ENCODE data around the gene WHRN.

The WHRN gene

GRCh38 chr9:114383521-114384231 is 121.6 kb downstream of the WHRN start:
- Histone ChIP-seq H2AFZ (no peak overlapping the region), H3K36me3 (ENCODE audit: control insufficient read depth, insufficient read depth, low read length) (no peaks in the 10 kb centered on the region), H3K9me3 (ENCODE audit: control insufficient read depth, low read length) (no peaks in the 10 kb centered on the region), H3K27me3 (ENCODE audit: control insufficient read depth, insufficient read depth, low read length) (no peaks in the 10 kb centered on the region), H3K4me3 (ENCODE audit: low read depth, low read length) (no peak overlapping the region), H3K4me1 (no peaks in the 10 kb centered on the region), H3K27ac (peak overlapping the region; percentile 32), H3K79me2 (no peaks in the 10 kb centered on the region), H3K9ac (no peak overlapping the region), H3K4me2 (ENCODE audit: low read length) (no peak overlapping the region)
- TF ChIP-seq CTCF (IDR thresholded peaks at IDR 0.05), result no peak

- no peak for TF ChIP-seq CTCF (IDR thresholded peaks at IDR 0.05)
- H3K36me3 ChIP-seq (ENCODE audit: control insufficient read depth, insufficient read depth, low read length), result no peaks in the 10 kb centered on the region
- H3K27me3 ChIP-seq (ENCODE audit: control insufficient read depth, insufficient read depth, low read length), result no peaks in the 10 kb centered on the region
- no peak overlapping the region for H3K4me3 ChIP-seq (ENCODE audit: low read depth, low read length)
- H3K4me2 ChIP-seq (ENCODE audit: low read length), result no peak overlapping the region
- H3K79me2 ChIP-seq, result no peaks in the 10 kb centered on the region
- no peaks in the 10 kb centered on the region for H3K4me1 ChIP-seq
- H2AFZ ChIP-seq, result no peak overlapping the region
- no peaks in the 10 kb centered on the region for H3K9me3 ChIP-seq (ENCODE audit: control insufficient read depth, low read length)
- H3K27ac ChIP-seq, result peak overlapping the region; percentile 32
- H3K9ac ChIP-seq, result no peak overlapping the region
These were observed 122.4 kb downstream of the WHRN start for GRCh38 chr9:114382699-114383520.

- Histone ChIP-seq H3K9ac (no peak overlapping the region), H3K4me2 (ENCODE audit: low read length) (no peak overlapping the region), H3K27me3 (ENCODE audit: control insufficient read depth, insufficient read depth, low read length) (no peaks in the 10 kb centered on the region), H3K36me3 (ENCODE audit: control insufficient read depth, insufficient read depth, low read length) (no peaks in the 10 kb centered on the region), H2AFZ (no peak overlapping the region), H3K27ac (no peak overlapping the region), H3K79me2 (no peaks in the 10 kb centered on the region), H3K9me3 (ENCODE audit: control insufficient read depth, low read length) (no peaks in the 10 kb centered on the region), H3K4me3 (ENCODE audit: low read depth, low read length) (no peak overlapping the region), H3K4me1 (no peaks in the 10 kb centered on the region)
- TF ChIP-seq CTCF (IDR thresholded peaks at IDR 0.05), result no peak
These were observed 126.4 kb downstream of the WHRN start for GRCh38 chr9:114378883-114379282.

GRCh38 chr9:114378016-114378415 is 127.3 kb downstream of the WHRN start:
- no peak overlapping the region for H3K4me2 ChIP-seq (ENCODE audit: low read length)
- no peaks in the 10 kb centered on the region for H3K36me3 ChIP-seq (ENCODE audit: control insufficient read depth, insufficient read depth, low read length)
- H3K27me3 ChIP-seq (ENCODE audit: control insufficient read depth, insufficient read depth, low read length), result no peaks in the 10 kb centered on the region
- H3K9ac ChIP-seq, result no peak overlapping the region
- no peaks in the 10 kb centered on the region for H3K9me3 ChIP-seq (ENCODE audit: control insufficient read depth, low read length)
- no peaks in the 10 kb centered on the region for H3K4me1 ChIP-seq
- H2AFZ ChIP-seq, result no peak overlapping the region
- no peaks in the 10 kb centered on the region for H3K79me2 ChIP-seq
- no peak for TF ChIP-seq CTCF (IDR thresholded peaks at IDR 0.05)
- no peak overlapping the region for H3K27ac ChIP-seq
- no peak overlapping the region for H3K4me3 ChIP-seq (ENCODE audit: low read depth, low read length)

Measured in parathyroid adenoma (tissue), 2 donors.